ENCODE data around the gene RUSF1.
A peak's percentile ranks its signal among the peaks of the same experiment; 100 is the strongest.

Gene RUSF1

GRCh38 chr16:31467151-31467773 is 40.9 kb downstream of the RUSF1 start:
- no peak for DNase-seq

- DNase-seq = no peak
These were observed 41.8 kb downstream of the RUSF1 start for GRCh38 chr16:31466381-31466841.

- no peak for DNase-seq
These were observed 42.3 kb downstream of the RUSF1 start for GRCh38 chr16:31465788-31466370.

- no peak for DNase-seq
These were observed 43.4 kb downstream of the RUSF1 start for GRCh38 chr16:31464781-31465260.

- no peak for DNase-seq
These were observed 43.8 kb downstream of the RUSF1 start for GRCh38 chr16:31464348-31464769.

GRCh38 chr16:31461921-31462804 is 46.0 kb downstream of the RUSF1 start:
- DNase-seq = no peak

GRCh38 chr16:31461201-31461920 is 46.8 kb downstream of the RUSF1 start:
- DNase-seq = no peak

GRCh38 chr16:31460582-31461002 is 47.6 kb downstream of the RUSF1 start:
- DNase-seq = no peak

GRCh38 chr16:31459687-31460581 is 48.3 kb downstream of the RUSF1 start:
- DNase-seq = peak; percentile 100

GRCh38 chr16:31458844-31459686 is 49.1 kb downstream of the RUSF1 start, which contains the start of gene ARMC5:
Gene ARMC5 (plus strand): TSS chr16:31459501. CDS start chr16:31459525, 24 bp downstream.
- DNase-seq = peak; percentile 90 to 92

GRCh38 chr16:31458073-31458843 is 49.9 kb downstream of the RUSF1 start:
- peak in 1 of 2 donors; percentile 32 for DNase-seq

- no peak for DNase-seq
These were observed 51.2 kb downstream of the RUSF1 start for GRCh38 chr16:31456988-31457360.

- no peak for DNase-seq
These were observed 52.4 kb downstream of the RUSF1 start for GRCh38 chr16:31455601-31456314.

- DNase-seq = no peak
These were observed 54.7 kb downstream of the RUSF1 start for GRCh38 chr16:31453255-31454204.

- DNase-seq = no peak
These were observed 55.5 kb downstream of the RUSF1 start for GRCh38 chr16:31452631-31453106.

- DNase-seq = no peak
These were observed 56.4 kb downstream of the RUSF1 start for GRCh38 chr16:31451681-31452351.

GRCh38 chr16:31451201-31451600 is 57.0 kb downstream of the RUSF1 start:
- no peak for DNase-seq
